ENCODE results near the gene RIBC1. TPM values are rescaled to one million over a fixed set of nuclear protein-coding genes. Genes with fewer than 3 reads are reported as not detected.

Gene RIBC1
- total and polyA plus RNA-seq, 9 of the 15 experiments (the other 6 are each of a cell fraction or from before 2014, with no cell fraction given), result 0.07 to 0.51 (median 0.44) TPM

- peak; percentile 74 to 87 for TF ChIP-seq MNT (conservative IDR thresholded peaks at IDR 0.05)
- TF ChIP-seq THRB (CRISPR knock-in tag; conservative IDR thresholded peaks at IDR 0.05), result no peak
- no peak; the same call in 1 of the 2 replicates for TF ChIP-seq MAX (CRISPR knock-in tag; IDR thresholded peaks at IDR 0.05)
- peak; percentile 44 for TF ChIP-seq SUPT5H (IDR thresholded peaks at IDR 0.05)
- no peak for TF ChIP-seq RFX5 (IDR thresholded peaks at IDR 0.05; ENCODE audit: low read depth, low read length)
- TF ChIP-seq ZNF79 (CRISPR knock-in tag; IDR thresholded peaks at IDR 0.05; ENCODE audit: low read depth), result no peak
- no peak for TF ChIP-seq POLR2H (tag; IDR thresholded peaks at IDR 0.05; ENCODE audit: low read depth)
- no peak for TF ChIP-seq NR2F6 (CRISPR knock-in tag; IDR thresholded peaks at IDR 0.05)
- TF ChIP-seq MXI1 (IDR thresholded peaks at IDR 0.05; ENCODE audit: low read depth, low read length), result no peak
- peak; percentile 50 to 79; a peak in 3 of 4 replicates for TF ChIP-seq TRIM24 (IDR thresholded peaks at IDR 0.05)
- TF ChIP-seq ZC3H4 (CRISPR knock-in tag; IDR thresholded peaks at IDR 0.05; ENCODE audit: borderline replicate concordance), result no peak
- TF ChIP-seq HNRNPUL1 (IDR thresholded peaks at IDR 0.05; ENCODE audit: low read length), result no peak
- peak; percentile 90 for TF ChIP-seq SMARCE1 (IDR thresholded peaks at IDR 0.05)
- no peak for TF ChIP-seq HOXB6 (CRISPR knock-in tag; IDR thresholded peaks at IDR 0.05; ENCODE audit: borderline replicate concordance)
- TF ChIP-seq SMARCA5 (IDR thresholded peaks at IDR 0.05), result no peak
- no peak for TF ChIP-seq PTRF (tag; IDR thresholded peaks at IDR 0.05)
- TF ChIP-seq ZNF699 (CRISPR knock-in tag; IDR thresholded peaks at IDR 0.05; ENCODE audit: insufficient replicate concordance), result no peak
- no peak for TF ChIP-seq PHF21A (IDR thresholded peaks at IDR 0.05; ENCODE audit: borderline replicate concordance, low read depth)
- peak; percentile 54 for TF ChIP-seq EP300 (IDR thresholded peaks at IDR 0.05; ENCODE audit: low read length)
- TF ChIP-seq ELF4 (CRISPR knock-in tag; IDR thresholded peaks at IDR 0.05), result peak; percentile 49; the same call in 1 of the 2 replicates
- TF ChIP-seq SIRT6 (IDR thresholded peaks at IDR 0.05; ENCODE audit: low read depth, low read length), result no peak
- TF ChIP-seq ZNF512 (tag; IDR thresholded peaks at IDR 0.05), result no peak
- no peak for TF ChIP-seq HNRNPH1 (optimal IDR thresholded peaks at IDR 0.05; ENCODE audit: low read depth, low read length)
- no peak for TF ChIP-seq SRSF1 (IDR thresholded peaks at IDR 0.05; ENCODE audit: low read depth, low read length)
- no peak for TF ChIP-seq ZNF444 (CRISPR knock-in tag; IDR thresholded peaks at IDR 0.05)
- TF ChIP-seq POLR2A (conservative IDR thresholded peaks at IDR 0.05), result peak; percentile 63; the same call in 1 of the 2 replicates
- TF ChIP-seq CBFA2T3 (IDR thresholded peaks at IDR 0.05), result peak; percentile 81
These were observed 48.4 kb upstream of the RIBC1 start (continued) for GRCh38 chrX:53374222-53374820.
